Measurements from ENCODE around the gene AQP4. TPM values are rescaled to one million over a fixed set of nuclear protein-coding genes. Genes with fewer than 3 reads are reported as not detected.

The AQP4 gene
- total and polyA plus RNA-seq, 4 donors = 0.07 to 0.42 (median 0.34) TPM

DNA sequence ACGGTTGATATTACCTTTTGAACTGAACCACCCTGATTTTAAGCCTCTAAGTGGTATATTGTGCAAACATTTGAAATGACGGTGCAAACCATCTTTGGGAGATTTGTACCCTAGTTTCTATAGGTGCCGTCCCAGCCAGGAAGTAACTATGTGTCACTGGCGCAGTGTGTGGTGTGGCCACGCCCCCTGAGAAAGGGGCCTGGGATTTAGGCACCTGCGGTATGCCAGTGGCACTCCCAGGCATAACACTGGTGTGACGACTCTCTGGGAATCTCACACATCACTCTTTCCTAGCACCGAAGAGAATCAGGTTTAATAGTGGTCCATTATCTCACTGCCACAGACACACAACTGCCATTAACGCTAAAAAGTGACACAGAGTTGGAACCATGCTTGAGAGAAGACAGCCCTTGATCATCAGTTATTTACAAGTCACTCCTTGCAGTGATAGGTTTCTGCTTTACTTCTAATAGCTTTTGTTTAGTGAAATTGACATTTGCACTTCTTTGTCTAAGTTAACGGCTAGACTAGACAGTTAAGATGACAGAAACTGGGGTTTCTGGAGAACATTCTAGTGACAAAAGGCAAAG is 11.1 kb downstream of the AQP4 start:
- Histone ChIP-seq H3K36me3 (ENCODE audit: control insufficient read depth in 4 of 4, insufficient read depth in 3 of 4, low read depth in 1 of 4, low read length in 3 of 4) (no peaks in the 10 kb centered on the region), H3K27ac (ENCODE audit: low read depth in 1 of 2, low read length in 2 of 2) (no peak overlapping the region), H3K4me3 (ENCODE audit: low read depth in 1 of 3, low read length in 3 of 3) (no peak overlapping the region), H3K9me3 (ENCODE audit: control insufficient read depth in 4 of 4, low read length in 3 of 4) (peaks cover 0 to 5% (median 1%) of the 10 kb centered on the region in 4 donors), H3K27me3 (ENCODE audit: control insufficient read depth in 4 of 4, insufficient read depth in 4 of 4, low read length in 3 of 4) (no peaks in the 10 kb centered on the region), H3K9ac (ENCODE audit: low read depth in 1 of 2, low read length in 2 of 2) (no peak overlapping the region), H3K4me1 (ENCODE audit: control insufficient read depth in 4 of 4, insufficient read depth in 4 of 4, low read length in 3 of 4) (no peaks in the 10 kb centered on the region)
- no peak for TF ChIP-seq HNF4A (conservative IDR thresholded peaks at IDR 0.05)
- no peak for TF ChIP-seq NR2F2 (IDR thresholded peaks at IDR 0.05)
- no peak for TF ChIP-seq RAD21 (IDR thresholded peaks at IDR 0.05)
- no peak for TF ChIP-seq EGR1 (IDR thresholded peaks at IDR 0.05; ENCODE audit: low read depth in 2 of 2)
- TF ChIP-seq, protein P1, sequence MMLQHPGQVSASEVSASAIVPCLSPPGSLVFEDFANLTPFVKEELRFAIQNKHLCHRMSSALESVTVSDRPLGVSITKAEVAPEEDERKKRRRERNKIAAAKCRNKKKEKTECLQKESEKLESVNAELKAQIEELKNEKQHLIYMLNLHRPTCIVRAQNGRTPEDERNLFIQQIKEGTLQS (IDR thresholded peaks at IDR 0.05) = no peak
- no peak for TF ChIP-seq FOXA1 (IDR thresholded peaks at IDR 0.05)
- TF ChIP-seq SP1 (IDR thresholded peaks at IDR 0.05) = no peak
- TF ChIP-seq, protein P2, sequence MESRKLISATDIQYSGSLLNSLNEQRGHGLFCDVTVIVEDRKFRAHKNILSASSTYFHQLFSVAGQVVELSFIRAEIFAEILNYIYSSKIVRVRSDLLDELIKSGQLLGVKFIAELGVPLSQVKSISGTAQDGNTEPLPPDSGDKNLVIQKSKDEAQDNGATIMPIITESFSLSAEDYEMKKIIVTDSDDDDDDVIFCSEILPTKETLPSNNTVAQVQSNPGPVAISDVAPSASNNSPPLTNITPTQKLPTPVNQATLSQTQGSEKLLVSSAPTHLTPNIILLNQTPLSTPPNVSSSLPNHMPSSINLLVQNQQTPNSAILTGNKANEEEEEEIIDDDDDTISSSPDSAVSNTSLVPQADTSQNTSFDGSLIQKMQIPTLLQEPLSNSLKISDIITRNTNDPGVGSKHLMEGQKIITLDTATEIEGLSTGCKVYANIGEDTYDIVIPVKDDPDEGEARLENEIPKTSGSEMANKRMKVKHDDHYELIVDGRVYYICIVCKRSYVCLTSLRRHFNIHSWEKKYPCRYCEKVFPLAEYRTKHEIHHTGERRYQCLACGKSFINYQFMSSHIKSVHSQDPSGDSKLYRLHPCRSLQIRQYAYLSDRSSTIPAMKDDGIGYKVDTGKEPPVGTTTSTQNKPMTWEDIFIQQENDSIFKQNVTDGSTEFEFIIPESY (IDR thresholded peaks at IDR 0.05) = no peak
- no peak for TF ChIP-seq TAF1 (conservative IDR thresholded peaks at IDR 0.05)
- TF ChIP-seq JUND (IDR thresholded peaks at IDR 0.05) = no peak
- TF ChIP-seq YY1 (IDR thresholded peaks at IDR 0.05) = no peak
- no peak for TF ChIP-seq FOXA2 (IDR thresholded peaks at IDR 0.05)
- no peak for TF ChIP-seq HNF4G (IDR thresholded peaks at IDR 0.05)
- TF ChIP-seq, protein P3, sequence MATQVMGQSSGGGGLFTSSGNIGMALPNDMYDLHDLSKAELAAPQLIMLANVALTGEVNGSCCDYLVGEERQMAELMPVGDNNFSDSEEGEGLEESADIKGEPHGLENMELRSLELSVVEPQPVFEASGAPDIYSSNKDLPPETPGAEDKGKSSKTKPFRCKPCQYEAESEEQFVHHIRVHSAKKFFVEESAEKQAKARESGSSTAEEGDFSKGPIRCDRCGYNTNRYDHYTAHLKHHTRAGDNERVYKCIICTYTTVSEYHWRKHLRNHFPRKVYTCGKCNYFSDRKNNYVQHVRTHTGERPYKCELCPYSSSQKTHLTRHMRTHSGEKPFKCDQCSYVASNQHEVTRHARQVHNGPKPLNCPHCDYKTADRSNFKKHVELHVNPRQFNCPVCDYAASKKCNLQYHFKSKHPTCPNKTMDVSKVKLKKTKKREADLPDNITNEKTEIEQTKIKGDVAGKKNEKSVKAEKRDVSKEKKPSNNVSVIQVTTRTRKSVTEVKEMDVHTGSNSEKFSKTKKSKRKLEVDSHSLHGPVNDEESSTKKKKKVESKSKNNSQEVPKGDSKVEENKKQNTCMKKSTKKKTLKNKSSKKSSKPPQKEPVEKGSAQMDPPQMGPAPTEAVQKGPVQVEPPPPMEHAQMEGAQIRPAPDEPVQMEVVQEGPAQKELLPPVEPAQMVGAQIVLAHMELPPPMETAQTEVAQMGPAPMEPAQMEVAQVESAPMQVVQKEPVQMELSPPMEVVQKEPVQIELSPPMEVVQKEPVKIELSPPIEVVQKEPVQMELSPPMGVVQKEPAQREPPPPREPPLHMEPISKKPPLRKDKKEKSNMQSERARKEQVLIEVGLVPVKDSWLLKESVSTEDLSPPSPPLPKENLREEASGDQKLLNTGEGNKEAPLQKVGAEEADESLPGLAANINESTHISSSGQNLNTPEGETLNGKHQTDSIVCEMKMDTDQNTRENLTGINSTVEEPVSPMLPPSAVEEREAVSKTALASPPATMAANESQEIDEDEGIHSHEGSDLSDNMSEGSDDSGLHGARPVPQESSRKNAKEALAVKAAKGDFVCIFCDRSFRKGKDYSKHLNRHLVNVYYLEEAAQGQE (IDR thresholded peaks at IDR 0.05) = no peak
- TF ChIP-seq RXRA (IDR thresholded peaks at IDR 0.05) = no peak
- TF ChIP-seq, protein P4, sequence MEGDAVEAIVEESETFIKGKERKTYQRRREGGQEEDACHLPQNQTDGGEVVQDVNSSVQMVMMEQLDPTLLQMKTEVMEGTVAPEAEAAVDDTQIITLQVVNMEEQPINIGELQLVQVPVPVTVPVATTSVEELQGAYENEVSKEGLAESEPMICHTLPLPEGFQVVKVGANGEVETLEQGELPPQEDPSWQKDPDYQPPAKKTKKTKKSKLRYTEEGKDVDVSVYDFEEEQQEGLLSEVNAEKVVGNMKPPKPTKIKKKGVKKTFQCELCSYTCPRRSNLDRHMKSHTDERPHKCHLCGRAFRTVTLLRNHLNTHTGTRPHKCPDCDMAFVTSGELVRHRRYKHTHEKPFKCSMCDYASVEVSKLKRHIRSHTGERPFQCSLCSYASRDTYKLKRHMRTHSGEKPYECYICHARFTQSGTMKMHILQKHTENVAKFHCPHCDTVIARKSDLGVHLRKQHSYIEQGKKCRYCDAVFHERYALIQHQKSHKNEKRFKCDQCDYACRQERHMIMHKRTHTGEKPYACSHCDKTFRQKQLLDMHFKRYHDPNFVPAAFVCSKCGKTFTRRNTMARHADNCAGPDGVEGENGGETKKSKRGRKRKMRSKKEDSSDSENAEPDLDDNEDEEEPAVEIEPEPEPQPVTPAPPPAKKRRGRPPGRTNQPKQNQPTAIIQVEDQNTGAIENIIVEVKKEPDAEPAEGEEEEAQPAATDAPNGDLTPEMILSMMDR (IDR thresholded peaks at IDR 0.05; ENCODE audit: low read depth, low read length, missing input control) = no peak
- WGBS = 77% methylated on average over 10 of the region's 10 CpGs
- no peak for DNase-seq (ENCODE audit: low spot score)

DNA sequence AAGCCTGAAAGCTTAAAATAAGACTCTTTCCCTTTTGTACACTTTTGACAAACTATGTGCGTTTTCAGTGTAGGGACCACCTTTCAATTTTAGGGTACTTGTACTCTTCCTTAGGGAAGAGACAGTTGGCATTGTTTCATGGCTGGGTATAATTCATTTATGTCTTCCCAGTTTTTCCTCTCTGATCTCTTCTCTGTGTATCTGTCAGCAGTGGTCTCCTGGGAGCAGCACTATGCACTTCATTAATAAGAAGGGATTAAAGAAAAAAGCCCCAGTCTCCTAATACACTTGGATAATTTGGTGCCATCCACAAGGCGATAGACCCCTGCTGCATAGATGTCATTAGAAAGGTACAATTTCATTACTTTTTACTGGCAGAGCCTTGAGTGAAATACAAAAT is 12.1 kb downstream of the AQP4 start:
- Histone ChIP-seq H3K27me3 (ENCODE audit: control insufficient read depth in 4 of 4, insufficient read depth in 4 of 4, low read length in 3 of 4) (no peaks in the 10 kb centered on the region), H3K36me3 (ENCODE audit: control insufficient read depth in 4 of 4, insufficient read depth in 3 of 4, low read depth in 1 of 4, low read length in 3 of 4) (no peaks in the 10 kb centered on the region), H3K4me3 (ENCODE audit: low read depth in 1 of 3, low read length in 3 of 3) (no peak overlapping the region), H3K9me3 (ENCODE audit: control insufficient read depth in 4 of 4, low read length in 3 of 4) (peaks cover 0 to 5% (median 1%) of the 10 kb centered on the region in 4 donors), H3K4me1 (ENCODE audit: control insufficient read depth in 4 of 4, insufficient read depth in 4 of 4, low read length in 3 of 4) (no peaks in the 10 kb centered on the region), H3K9ac (ENCODE audit: low read depth in 1 of 2, low read length in 2 of 2) (no peak overlapping the region), H3K27ac (ENCODE audit: low read depth in 1 of 2, low read length in 2 of 2) (no peak overlapping the region)
- WGBS = 92% methylated on average over 2 of the region's 2 CpGs
- DNase-seq (ENCODE audit: low spot score) = no peak
- TF ChIP-seq JUND (IDR thresholded peaks at IDR 0.05) (no peak), NR2F2 (IDR thresholded peaks at IDR 0.05) (no peak)
- TF ChIP-seq, protein P2 (IDR thresholded peaks at IDR 0.05) = no peak
- TF ChIP-seq, protein P1 (IDR thresholded peaks at IDR 0.05) = no peak

Measured in liver (tissue), 9 donors.